Prostate gland (tissue), 2 donors: ENCODE results near the gene DZIP1.
"Not testable (repeated sequence)": the region's sequence is repeated elsewhere in the genome, so short reads cannot be mapped to it uniquely, and the experiment has no call there.

ENCODE experiments used
- POLR2A ChIP-seq: fragments of 450-650 bp; IDR thresholded peaks from one replicate; pipeline ENCODE4 v1.6.1; 2016; ENCODE audit warnings: antibody characterized with exemption, mild to moderate bottlenecking
- TF ChIP-seq, protein P1 (sequence below), 4 experiments: fragments of 200-600 bp in 2 of 4; fragments of 450-650 bp in 2 of 4; sonication (generic) in 2 of 4; IDR thresholded peaks; 1 replicate in 3 of 4; 2 replicates in 1 of 4; pipeline ENCODE4 v1.5.1; 2016 to 2019; ENCODE audit warnings: antibody characterized with exemption in 4 of 4, mild to moderate bottlenecking in 2 of 4, moderate library complexity in 2 of 4

DNA sequence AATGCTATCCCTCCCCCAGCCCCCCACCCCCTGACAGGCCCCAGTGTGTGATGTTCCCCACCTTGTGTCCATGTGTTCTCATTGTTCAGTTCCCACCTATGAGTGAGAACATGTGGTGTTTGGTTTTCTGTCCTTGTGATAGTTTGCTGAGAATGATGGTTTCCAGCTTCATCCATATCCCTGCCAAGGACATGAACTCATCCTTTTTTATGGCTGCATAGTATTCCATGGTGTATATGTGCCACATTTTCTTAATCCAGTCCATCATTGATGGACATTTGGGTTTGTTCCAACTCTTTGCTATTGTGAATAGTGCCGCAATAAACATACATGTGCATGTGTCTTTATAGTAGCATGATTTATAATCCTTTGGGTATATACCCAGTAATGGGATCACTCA lies 78.7 kb downstream of the DZIP1 start:
- TF ChIP-seq POLR2A = not testable (repeated sequence)
- TF ChIP-seq, protein P1, sequence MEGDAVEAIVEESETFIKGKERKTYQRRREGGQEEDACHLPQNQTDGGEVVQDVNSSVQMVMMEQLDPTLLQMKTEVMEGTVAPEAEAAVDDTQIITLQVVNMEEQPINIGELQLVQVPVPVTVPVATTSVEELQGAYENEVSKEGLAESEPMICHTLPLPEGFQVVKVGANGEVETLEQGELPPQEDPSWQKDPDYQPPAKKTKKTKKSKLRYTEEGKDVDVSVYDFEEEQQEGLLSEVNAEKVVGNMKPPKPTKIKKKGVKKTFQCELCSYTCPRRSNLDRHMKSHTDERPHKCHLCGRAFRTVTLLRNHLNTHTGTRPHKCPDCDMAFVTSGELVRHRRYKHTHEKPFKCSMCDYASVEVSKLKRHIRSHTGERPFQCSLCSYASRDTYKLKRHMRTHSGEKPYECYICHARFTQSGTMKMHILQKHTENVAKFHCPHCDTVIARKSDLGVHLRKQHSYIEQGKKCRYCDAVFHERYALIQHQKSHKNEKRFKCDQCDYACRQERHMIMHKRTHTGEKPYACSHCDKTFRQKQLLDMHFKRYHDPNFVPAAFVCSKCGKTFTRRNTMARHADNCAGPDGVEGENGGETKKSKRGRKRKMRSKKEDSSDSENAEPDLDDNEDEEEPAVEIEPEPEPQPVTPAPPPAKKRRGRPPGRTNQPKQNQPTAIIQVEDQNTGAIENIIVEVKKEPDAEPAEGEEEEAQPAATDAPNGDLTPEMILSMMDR (IDR thresholded peaks at IDR 0.05) = not testable (repeated sequence)
